Caki2 (cell line): ENCODE results near the gene C1orf116. TPM values are rescaled to one million over a fixed set of nuclear protein-coding genes. Genes with fewer than 3 reads are reported as not detected.

Experiments used
- DNase-seq: peaks from one replicate; pipeline ENCODE4 v3.0.0-alpha.2; 2015; ENCODE audit warnings: low read depth
- in situ Hi-C: cut with HindIII; loops from 2 replicates; pipeline ENCODE4 v1.10.0; 2016; ENCODE audit warnings: low sequenced_read_pairs, low pct_unique_long_range_greater_than_20kb, mixed read lengths
- total RNA-seq: library from RNA; depleted of rRNA; stranded (reverse); fragments of >200 nt; shearing (Covaris generic); gene quantifications from 2 replicates; pipeline ENCODE4 v1.2.3, GENCODE V29; 2014; ENCODE audit warnings: low replicate concordance; rRNA removed

C1orf116 gene
- total RNA-seq, result 1.7 TPM in 2 replicates

DNA sequence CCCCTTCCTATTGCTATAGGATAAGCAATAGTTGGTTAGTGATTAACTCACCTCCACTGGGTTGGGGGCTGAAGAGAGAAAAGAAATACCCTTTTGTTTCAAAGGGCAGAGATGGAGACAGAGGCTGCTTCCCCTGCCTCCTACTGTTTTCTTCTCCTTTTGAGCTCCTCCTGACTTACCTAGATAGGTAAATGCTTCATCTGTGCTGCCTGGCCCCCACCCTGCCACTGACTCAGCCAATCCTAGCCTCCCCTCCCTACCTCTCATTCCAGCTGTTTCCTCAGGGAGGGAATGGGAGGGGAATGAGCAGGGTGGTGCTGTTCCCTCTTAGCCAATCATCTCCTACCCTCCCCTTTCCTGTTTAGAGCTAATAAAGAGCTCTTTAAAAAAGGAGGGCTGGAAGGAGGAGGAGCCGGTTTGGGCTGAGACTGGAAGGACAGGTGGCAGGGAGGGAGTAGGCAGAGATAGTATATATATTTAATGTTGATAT, at the start of gene C1orf116:
C1orf116 (minus strand) TSS at position 229 of the 490 bp plus-strand sequence. CDS start 5,158 bp downstream, outside the sequence.
- in situ Hi-C loops, result no loop called here
- DNase-seq, result peak; percentile 77

DNA sequence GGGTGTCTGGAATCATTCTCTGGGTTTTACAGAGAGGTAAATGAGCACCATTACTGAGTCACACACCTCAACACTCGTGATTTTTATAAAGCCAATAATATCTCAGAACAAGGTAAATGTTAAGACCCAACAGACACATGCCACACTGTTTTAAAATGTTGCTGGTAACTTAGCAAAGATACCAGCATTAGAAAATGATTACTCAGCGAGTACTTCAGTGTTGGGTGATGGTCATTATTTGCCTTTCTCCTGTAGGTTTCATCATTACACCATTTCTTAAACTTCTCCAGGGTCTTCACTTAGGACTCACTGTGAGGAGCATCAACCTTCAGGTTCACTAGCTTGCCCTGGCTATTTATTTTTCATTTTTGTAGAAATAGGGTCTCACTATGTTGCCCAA, 49.2 kb upstream of the C1orf116 start:
- in situ Hi-C loops, result no loop called here
- no peak for DNase-seq

- DNase-seq, result no peak
- in situ Hi-C loops, result no loop called here
These were observed 48.5 kb upstream of the C1orf116 start for GRCh38 chr1:207081088-207081487.

DNA sequence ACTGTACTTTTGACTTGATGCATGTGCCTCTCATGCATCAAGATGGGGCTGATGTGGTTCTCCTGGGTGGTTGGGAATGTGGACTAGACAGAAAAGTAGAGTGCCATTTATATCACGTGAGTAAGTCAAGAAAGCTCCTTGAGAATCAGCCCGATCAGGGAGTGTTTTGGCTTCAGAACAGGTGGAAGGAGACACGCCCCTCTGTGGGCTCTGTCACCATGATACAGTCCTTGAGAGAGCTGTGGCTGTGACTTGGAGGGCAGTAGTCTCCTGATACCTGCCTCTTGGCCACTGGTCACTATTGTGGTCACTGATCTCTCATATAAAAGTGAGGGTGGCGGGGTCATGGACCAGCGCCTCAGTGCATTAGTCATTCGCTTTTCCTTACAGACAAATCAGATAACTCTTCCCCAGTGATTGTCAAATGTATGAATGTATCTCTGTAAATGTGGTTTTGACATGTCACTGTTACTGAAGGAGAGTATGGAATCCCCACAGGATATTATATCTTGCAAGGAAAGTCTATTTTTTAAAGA, 47.2 kb upstream of the C1orf116 start:
- peak; percentile 21 for DNase-seq

DNA sequence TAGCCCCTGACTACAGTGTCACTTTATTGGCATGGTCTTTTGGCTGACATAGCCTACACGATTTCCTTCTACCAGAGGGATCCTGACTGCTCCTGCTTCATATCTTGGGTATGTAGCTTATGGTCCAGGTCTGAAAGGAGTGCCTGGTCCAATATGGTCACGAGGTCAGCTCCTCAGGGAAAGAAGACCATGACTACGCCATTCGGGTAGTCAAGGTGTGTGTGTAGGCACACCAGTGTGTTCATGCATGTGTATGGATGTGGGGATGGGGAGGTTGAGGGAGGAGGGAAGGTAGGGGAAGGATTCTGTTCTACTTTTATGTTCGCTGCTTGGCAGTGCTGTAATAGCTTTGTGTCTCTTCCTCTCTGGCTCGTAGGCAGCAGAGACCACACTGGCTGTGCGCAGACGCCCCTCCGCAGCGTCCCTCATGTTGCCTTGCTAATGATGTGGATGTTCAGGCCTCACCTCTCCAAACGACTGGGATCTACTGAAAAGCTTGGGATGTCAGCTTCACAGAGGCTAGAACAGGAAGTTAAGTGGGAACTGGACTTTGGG, 46.1 kb upstream of the C1orf116 start:
- no peak for DNase-seq
- in situ Hi-C loops, result no loop called here

More for the DNA sequence above, 47.2 kb upstream of the C1orf116 start:
- in situ Hi-C loops, result no loop called here

DNA sequence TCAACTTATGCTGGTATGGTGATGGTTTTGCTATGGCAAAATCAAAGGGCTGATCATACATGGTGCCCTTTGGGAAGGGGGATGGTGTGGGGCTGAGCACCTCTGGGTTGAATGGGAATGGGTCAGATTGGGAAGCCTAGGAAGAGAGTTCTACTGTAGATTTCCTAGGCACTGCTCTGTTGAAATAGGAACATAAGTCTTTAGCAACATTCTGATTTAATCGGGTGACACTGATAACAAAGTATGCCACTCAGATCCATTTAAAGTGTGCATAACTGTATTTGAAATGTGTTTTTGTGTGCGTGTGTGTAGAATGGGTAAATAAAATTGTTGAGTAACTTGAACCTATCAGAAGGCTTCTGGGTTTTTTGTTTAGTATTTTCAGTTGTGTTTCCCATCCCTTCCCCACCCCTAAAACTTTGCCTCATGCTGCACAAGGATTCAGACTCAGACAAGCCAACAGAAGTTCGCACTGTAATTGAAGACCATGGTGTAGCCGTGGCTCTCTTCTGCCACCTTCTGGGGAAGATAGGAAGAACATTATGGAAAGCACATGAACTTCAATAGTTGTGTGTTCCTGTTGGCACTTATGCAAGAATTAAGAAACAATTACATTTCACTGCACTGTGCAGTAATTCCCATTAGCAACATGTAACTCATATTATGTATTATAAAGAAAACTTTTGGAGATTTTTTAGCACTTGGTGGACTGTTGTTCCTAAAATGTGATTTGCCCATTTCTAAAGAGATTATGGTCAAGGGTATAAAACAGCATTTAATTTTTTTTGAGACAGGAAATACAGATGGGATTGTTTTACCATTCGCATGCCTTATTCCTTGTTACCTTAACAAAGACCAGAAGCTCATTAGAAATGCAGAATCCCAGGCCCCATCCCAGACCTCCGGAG, 45.2 kb upstream of the C1orf116 start:
- peak; percentile 58 for DNase-seq
- in situ Hi-C loops, result no loop called here

GRCh38 chr1:207077012-207077411, 44.5 kb upstream of the C1orf116 start:
- DNase-seq, result no peak
- in situ Hi-C loops, result no loop called here

GRCh38 chr1:207076181-207076955, 43.8 kb upstream of the C1orf116 start:
- in situ Hi-C loops, result no loop called here
- no peak for DNase-seq

DNA sequence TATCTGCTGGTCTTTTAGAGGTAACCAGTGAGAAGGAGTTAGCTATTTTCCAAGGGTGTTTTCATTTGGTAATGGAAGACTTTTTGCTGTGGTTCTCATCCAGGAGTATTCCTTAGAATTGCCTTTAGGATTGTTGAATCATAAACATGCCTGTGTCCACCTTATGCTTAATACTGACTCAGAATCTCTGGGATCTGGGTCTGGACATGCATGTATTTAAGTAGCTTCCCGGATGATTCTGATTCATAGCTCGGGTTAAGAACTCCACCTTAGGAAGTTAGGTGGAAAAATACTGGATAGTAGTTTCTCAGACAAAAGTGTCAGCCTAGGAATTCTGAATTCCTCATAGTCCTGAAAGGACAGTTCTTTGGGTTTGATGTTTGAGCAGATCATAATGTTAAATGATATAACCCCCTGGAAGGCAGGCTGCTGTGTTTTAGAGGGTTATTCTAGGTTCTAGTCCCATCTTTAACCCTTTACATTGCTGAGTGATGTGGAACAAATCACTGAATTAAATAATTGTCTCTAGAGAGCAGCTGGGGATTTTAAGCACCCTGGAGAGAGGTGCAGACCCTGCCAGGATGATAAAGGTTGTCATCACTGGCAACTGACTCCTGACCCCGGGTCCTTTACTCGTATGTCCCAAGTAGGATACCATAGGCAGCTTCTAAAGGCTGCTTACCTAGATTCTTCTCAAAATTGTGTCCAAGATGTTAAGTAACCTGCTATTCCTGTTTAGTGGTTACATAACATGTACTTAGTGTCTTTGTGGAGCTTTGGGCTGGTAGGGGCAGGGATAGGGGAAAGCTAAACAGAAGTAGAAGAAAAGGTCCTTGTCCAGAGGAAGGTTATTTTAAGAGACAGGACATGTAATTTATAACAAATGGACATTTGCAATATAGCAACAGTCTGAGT, 41.6 kb upstream of the C1orf116 start:
- DNase-seq, result no peak
- in situ Hi-C loops, result no loop called here

GRCh38 chr1:207072233-207072632, 39.7 kb upstream of the C1orf116 start:
- in situ Hi-C loops, result no loop called here
- no peak for DNase-seq

- DNase-seq, result no peak
- in situ Hi-C loops, result no loop called here
These were observed 38.9 kb upstream of the C1orf116 start for GRCh38 chr1:207071426-207071825.

GRCh38 chr1:207070811-207071210, 38.3 kb upstream of the C1orf116 start:
- DNase-seq, result no peak
- in situ Hi-C loops, result no loop called here

DNA sequence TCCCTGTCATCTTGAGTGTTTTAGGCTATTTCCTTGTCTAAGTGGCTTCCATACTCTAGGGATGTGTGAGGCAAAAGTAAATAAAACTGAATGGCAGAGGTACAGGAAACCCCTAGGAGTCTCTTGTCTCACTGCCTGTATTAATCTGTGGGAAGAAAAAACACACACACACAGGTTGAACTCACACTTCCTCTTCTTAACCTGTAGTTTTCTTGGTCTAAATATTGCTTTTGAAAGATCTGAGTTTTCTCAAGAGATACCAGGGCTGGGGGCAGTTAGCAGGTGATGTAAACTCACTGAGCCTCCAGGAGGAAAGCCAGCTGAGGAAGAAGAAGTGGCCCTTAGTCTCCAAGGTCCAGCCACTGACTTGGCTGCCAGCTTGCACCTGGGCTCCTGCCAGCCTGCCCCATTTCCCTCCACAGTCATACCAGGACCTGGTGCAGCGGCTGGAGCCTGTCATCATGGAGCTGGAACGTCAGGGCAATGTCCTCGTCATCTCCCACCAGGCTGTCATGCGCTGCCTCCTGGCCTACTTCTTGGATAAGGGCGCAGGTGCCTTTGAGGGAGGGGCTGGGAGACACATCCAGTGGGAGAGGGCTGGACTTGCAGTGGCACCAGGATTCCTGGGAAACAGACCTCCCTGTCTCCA, 37.4 kb upstream of the C1orf116 start:
- in situ Hi-C loops, result no loop called here
- DNase-seq, result no peak

- no peak for DNase-seq
- in situ Hi-C loops, result no loop called here
These were observed 36.5 kb upstream of the C1orf116 start for GRCh38 chr1:207069061-207069460.

- DNase-seq, result no peak
- in situ Hi-C loops, result no loop called here
These were observed 35.1 kb upstream of the C1orf116 start for GRCh38 chr1:207067665-207068064.

DNA sequence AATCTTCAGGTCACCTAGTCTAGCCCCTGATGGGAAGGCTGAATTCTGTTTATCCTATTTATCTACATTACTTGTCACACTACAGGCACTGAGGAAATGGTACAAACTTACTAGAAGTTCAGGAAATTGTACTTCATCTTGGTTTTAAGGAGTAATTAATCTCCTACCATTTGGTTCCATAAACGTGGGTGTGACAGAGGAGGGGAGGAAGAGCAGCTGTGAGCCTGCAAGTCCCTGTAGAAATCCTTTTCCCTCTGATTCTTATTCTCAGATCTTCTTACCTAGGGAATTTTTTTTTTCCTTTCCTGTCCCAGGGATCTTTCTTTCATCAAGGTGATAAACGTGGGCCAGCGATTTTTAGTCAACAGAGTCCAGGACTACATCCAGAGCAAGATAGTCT, 34.6 kb upstream of the C1orf116 start:
- DNase-seq, result no peak
- in situ Hi-C loops, result no loop called here

DNA sequence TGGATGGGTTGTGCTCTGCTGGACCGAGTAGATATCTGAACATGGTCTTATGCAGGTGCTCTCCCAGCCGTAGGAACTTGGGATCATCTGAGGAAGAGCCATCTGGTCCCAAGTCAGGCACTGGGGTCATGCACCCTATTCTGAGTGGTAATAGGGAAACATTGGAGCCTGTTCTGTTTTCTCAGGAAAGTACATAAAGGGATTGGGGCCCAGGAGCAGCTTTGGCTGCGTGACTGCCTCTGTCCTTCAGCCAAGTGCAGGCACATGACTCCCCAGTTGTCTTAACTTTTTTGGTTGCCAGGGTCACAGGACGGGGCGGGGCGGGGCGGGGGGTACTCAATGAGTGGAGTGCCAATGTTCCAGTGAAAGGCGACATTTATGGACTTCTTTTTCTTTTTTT, 32.0 kb upstream of the C1orf116 start:
- no peak for DNase-seq
- in situ Hi-C loops, result no loop called here
